ENCODE data around the gene ALKBH5.

Gene ALKBH5

GRCh38 chr17:18183334-18184142 is at the start of gene ALKBH5:
Gene ALKBH5, plus strand, starts transcription at chr17:18183828. Its CDS starts 416 bp downstream, at chr17:18184244.
- DNase-seq, result peak; percentile 100

GRCh38 chr17:18136357-18136756 is 47.3 kb upstream of the ALKBH5 start:
- DNase-seq, result no peak

GRCh38 chr17:18138065-18138749 is 45.4 kb upstream of the ALKBH5 start:
- DNase-seq, result peak; percentile 5

DNA sequence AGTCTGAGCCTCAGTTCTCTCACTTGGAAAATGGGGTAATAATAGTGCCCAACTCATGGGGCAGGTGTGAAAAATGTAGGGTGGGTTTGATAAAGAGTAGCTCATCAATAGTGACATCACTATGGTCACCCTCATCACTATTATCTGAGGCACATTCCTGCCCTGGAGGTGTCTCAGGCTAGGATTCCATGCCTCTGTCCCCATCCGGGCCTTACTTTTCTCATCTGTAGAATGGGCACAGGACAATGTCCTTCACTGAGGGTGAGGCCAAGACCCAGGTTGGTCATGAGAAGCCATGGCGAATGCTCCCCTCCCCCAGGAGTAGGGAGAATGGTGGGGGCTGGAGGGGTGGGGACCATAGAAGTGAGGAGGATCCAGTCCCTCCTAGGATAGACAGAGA is 44.5 kb upstream of the ALKBH5 start:
- no peak for DNase-seq

- DNase-seq, result no peak
These were observed 44.1 kb upstream of the ALKBH5 start for GRCh38 chr17:18139498-18139897.

- no peak for DNase-seq
These were observed 43.7 kb upstream of the ALKBH5 start for GRCh38 chr17:18139949-18140348.

GRCh38 chr17:18140648-18141047 is 43.0 kb upstream of the ALKBH5 start:
- no peak for DNase-seq

DNA sequence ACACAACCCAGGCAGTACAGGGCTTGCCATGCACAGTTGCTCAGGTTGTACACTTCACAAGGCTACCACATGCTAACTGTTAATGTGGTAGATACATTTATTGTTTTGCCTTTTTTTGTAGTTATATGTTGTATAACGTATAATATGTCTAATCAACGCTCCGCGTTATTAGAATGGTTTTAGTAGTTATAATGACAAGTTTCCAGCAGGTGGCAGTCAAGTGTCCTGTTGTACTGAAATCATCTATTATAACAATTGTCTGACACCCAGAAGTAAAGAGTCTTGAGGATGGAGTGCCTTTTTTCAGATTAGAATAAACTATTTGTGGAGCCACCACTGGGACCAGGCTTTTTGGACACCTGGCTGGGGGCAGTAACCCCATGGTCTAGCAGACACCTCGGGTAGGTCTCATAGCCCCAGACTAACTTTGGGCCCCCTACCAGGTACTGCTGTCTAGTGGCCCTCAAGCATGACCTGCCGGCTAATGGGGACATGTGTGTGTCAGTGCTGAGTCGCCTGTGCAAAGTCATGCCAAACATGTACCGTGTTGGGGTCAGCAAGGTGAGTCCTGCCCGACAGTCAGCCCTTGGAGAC is 42.3 kb upstream of the ALKBH5 start:
- peak; percentile 49 for DNase-seq

DNA sequence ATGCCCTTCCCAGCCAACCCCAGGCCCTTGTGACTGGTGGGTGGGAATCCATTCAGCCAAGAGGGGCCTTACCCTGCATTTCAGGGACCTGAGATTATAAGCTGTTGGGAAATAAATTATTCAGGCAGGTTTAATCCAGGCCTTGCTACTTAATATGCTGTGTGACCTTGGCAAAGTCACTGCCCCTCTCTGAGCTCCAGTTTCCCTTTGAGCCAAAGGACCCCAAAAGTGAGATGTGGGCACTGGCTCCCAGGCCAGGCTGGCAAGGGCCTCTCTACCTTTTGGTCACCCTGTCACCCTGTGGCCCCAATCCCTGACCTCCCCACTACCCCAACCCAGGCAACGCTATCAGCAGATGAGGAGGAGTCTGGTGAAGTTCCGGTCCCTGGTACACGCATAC is 41.2 kb upstream of the ALKBH5 start:
- no peak for DNase-seq

DNA sequence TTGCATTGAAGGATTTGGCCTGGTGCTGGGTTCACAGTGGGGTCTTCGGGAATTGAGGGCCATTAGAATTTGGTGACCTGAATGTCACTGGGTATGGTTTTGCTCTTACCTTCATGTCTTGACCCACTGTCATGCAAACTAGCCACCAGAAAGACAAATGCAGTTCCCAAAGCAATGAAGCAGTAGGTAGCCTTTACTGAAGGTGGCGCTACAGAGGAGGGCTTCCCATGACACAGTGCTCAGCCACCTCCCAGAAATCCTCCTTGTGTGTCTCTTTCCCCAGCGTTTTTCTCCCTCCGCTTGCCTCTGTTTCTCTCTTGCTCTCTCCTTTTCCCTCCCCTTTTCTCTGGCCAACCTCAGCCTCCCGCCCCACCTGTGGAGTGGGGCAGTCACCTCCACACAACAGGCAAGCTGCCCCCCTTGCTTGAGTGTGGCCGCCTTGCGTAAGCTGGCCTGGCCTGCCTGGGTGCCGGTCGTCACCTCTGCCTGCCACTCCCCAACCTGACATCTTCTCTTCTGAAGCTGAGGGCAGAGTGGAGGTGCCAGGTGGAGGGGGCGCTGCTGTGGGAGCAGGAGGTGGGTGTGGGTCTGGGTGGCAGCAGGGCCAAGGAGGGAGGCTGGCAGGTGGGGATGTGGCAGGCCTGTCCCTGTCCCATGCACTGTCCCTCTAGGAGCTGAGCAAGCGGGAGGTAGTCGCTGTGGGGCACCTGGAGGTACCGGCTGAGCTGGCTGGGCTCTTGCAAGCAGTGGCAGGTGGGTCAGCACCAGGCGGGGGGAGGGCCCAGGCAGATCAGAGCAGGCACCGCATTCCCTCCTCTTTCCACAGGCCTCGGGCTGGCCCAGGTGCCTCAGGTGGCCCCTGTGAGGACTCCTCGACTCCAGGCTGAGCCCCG is 40.3 kb upstream of the ALKBH5 start:
- peak; percentile 8 for DNase-seq

DNA sequence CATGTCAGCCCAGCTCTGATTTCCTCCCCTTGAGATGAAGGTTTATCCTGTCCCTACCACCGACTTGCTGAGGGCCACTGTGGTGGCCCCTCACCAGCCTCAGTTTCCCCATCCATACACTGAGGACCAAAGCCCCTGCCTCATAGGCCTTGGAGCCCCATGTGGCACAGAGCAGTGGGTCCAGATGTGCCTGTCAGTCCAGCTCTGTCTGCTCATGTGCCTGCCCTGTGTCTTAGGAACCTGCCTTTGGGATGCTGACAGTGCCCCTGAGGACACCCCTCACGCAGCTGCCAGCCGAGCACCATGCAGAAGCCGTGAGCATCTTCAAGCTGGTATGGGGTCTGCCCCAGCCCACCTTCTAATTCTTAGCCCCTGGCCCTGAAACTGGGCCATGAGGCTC is 39.4 kb upstream of the ALKBH5 start:
- no peak for DNase-seq

DNA sequence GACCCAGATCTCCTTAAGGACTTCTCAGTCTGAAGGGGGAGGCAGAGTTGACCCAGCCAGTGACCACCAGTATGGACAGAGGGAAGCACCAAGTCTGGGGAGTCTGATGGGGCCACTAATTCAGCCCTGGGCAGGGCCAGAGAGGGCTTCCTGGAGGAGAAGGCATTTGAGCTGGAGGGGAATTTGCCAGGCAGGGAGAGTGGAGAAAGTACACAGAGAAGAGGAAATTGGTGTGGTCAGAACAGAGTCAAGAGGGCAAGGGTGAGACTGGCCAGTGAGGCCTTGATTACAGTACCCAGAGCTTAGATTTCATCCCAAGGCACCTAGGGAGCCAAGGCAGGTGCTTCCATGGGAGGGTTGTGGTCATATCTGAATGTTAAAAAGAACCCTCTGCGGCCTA is 38.8 kb upstream of the ALKBH5 start:
- no peak for DNase-seq

- DNase-seq, result no peak
These were observed 37.8 kb upstream of the ALKBH5 start for GRCh38 chr17:18145811-18146210.

GRCh38 chr17:18146259-18146658 is 37.4 kb upstream of the ALKBH5 start:
- DNase-seq, result no peak

DNA sequence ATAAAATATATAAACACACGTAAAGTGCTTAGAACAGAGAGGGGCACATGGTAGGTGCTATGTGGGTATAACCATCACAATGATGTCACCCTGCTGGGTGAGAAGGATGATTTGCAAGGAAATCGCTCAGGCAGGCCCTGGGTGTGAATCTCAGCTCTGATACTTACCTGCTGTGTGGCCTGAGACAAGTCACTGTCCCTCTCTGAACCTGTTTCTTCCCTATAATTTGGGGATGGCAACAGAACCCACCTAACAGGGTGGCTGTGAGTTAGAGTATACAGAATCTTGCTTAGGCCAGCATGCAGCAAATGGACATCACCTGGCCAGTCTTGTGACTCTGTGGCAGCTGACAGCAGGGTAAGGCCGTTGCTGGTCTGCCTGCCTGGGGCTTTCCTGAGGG is 36.6 kb upstream of the ALKBH5 start:
- no peak for DNase-seq

GRCh38 chr17:18148586-18148985 is 35.0 kb upstream of the ALKBH5 start:
- no peak for DNase-seq

DNA sequence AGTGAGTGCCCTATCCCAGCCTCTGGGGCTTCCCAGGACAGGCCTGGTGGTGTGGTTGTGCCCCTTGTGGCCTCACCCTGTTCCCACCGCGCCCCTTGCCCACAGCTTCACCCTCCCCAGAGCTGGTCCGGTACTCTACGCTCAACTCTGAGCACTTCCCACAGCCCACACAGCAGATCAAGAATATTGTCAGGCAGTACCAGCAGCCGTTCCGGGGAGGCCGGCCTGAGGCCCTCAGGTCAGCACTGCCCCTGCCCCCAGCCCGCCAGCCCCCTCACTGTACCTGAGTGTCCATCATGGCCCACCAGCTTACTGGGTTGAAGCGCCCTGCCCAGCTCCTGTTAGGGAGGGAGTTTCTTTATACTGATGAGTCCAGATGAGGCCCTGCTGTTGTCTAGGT is 32.3 kb upstream of the ALKBH5 start:
- no peak for DNase-seq

GRCh38 chr17:18155179-18155578 is 28.4 kb upstream of the ALKBH5 start:
- DNase-seq, result no peak

DNA sequence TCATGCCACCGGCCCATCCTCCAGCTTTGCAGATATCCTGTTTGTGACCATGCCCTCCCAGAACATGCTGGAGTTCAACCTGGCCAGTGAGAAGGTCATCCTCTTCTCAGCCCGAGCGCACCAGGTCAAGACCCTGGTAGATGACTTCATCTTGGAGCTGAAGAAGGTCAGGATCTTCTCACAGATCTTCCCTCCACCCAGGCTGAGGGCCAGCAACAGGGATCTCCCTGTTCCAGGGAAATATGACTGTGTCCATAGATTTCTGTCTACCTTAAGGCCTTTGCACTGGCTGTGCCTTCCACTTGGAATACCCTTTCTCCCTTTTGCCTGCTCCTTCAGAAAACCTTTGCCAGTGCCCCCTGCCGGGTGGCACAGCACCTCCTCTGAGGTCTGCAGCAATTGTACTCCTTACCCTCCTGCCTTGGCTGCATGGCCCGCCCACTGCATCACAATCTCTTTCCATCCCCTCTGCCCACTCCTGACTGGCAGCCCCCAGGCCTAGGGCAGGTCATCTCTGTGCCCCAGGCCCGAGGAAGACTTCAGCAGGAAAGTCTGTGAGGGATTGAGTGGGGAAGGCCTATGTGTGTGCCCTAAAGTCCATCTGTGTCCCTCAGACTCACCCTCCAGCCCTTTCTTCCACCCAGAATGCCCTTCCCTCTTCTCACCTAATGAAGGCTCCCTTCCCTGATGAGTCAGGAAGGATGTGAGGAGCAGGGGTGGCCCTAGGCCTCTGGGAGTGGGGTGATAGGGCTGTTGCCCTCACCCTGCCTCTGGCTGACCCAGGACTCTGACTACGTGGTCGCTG is 27.3 kb upstream of the ALKBH5 start:
- no peak for DNase-seq

GRCh38 chr17:18156976-18157280 is 26.7 kb upstream of the ALKBH5 start:
- no peak for DNase-seq

DNA sequence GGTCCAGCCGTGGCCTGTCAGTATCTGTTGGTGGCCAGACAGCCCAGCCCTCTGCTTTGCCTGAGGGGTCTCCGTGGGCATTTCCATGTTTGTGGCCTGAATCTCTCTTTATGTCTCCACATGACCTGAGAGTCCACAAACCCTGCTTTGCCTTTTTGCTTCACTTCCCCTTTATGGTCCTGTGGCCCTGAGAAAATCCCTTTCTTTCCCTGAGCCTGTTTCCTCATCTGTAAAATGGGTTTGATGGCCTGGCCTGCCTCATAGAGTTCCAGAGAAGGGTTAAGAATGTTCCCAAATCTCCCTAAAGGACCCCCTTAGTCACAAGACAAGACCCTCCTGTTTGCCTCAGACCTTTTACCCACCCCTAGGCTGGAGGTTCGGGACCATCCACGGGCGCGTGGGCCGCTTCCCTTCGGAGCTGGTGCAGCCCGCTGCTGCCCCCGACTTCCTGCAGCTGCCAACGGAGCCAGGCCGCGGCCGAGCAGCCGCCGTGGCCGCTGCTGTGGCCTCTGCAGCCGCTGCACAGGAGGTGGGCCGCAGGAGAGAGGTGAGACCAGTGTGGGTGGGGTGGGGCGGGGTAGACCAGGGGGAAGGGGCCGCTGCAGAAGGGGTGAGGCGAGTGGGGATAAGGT is 26.2 kb upstream of the ALKBH5 start:
- no peak for DNase-seq

Data from fibroblast of skin of right biceps (primary cell).